Measurements from ENCODE around the gene USP48.
A peak's percentile ranks its signal among the peaks of the same experiment; 100 is the strongest.
"Not testable (repeated sequence)": the region's sequence is repeated elsewhere in the genome, so short reads cannot be mapped to it uniquely, and the experiment has no call there.

USP48 gene, protein sequence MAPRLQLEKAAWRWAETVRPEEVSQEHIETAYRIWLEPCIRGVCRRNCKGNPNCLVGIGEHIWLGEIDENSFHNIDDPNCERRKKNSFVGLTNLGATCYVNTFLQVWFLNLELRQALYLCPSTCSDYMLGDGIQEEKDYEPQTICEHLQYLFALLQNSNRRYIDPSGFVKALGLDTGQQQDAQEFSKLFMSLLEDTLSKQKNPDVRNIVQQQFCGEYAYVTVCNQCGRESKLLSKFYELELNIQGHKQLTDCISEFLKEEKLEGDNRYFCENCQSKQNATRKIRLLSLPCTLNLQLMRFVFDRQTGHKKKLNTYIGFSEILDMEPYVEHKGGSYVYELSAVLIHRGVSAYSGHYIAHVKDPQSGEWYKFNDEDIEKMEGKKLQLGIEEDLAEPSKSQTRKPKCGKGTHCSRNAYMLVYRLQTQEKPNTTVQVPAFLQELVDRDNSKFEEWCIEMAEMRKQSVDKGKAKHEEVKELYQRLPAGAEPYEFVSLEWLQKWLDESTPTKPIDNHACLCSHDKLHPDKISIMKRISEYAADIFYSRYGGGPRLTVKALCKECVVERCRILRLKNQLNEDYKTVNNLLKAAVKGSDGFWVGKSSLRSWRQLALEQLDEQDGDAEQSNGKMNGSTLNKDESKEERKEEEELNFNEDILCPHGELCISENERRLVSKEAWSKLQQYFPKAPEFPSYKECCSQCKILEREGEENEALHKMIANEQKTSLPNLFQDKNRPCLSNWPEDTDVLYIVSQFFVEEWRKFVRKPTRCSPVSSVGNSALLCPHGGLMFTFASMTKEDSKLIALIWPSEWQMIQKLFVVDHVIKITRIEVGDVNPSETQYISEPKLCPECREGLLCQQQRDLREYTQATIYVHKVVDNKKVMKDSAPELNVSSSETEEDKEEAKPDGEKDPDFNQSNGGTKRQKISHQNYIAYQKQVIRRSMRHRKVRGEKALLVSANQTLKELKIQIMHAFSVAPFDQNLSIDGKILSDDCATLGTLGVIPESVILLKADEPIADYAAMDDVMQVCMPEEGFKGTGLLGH

DNA sequence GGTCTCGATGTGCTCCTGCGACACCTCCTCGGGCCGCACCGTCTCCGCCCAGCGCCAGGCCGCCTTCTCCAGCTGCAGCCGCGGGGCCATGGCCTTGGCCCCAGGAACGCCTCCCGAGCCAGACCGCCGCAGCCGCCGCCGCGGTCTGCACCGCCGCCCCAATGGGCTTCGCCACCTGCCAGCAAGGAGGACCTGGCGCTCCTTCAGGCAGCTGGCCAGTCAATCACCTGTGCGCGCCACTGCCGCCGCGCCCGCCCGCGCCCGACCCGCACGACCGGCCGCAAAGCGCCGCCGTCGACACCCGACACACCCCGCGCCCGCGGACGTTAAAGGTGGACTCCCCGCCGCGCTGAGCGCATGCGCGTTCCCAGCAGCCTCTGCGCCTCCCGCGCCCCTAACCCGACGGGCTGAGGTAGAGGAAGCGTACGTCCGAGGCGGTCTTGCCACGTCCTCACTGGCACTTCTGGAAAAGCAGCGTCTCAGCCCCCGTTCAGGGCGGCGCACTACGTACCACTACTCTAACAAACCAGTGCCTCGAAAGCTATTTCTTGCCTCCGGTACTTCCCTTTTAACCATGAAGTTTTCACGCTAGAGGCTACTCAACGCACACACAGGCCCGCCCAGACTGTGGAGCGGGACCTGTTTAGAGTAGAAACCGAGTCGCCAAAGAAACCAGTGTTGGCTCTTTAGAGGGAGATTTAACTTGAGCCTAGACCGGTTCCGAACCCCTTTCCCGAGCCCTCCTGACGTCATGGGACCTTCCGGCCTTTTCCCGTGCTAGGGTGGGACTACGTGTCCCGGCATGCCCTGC, at the start of gene USP48:
Gene USP48 (minus strand): TSS at position 282 of the 811 bp plus-strand sequence. CDS start 192 bp downstream, at position 90.
- peak; percentile 97 for DNase-seq (ENCODE audit: low read depth in 2 of 2)

DNA sequence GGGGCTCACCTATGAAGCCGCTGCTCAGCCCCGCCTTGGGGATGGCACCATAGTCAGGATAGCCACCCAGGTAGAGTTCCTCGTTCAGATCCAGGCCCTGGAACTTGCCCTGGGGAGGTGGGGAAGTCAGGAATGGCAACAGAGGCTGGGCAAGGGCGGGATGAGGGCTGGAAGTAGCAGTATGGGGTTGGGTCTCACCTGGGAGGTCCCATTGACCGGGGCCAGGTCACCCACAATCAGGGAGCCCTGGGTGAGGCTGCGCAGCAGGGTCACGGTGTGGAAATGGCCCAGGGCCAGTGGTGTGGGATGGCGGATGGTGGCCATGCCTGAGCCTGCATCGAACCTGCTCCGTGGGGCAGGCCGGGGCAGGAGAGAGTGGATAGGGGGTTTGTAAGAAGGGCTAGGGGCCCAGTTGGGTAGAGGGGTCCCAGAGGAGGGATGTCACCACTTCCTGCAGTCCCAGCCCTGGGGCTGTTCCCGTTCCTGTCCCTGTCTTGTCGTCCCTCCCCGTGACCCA, 48.6 kb upstream of the USP48 start:
- DNase-seq (ENCODE audit: low read depth in 2 of 2), result no peak

DNA sequence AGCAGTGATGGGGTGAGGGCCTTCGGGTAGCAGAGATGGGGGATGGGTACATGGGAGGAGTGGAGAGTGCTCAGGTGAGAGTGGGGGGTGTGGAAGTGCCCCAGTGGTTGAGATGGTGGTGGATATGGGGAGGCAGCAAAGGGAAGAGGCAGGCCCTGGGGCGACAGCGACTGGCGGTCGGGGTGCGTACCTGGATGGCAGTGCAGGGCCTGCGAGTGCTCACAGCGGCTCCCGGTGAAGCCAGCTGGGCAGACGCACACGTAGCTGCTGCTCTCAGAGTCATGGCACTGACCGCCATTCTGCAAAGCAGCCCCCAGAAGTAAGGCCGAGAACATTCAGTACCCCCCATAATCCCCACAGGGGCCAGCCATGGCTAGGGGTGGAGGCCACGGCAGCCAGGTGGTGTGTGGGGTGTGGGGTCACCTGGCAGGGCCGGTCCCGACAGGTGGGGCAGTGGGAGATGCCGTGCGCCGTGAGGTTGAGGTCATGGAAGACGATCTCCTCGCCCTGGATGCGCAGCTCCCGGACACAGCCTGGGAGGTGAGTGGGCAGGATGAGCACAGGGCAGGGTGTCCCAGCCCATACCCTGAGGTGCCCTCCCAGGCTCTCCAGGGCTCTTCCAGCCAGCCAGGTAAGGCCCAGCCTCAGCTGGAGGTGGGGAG, 48.0 kb upstream of the USP48 start:
- no peak for DNase-seq (ENCODE audit: low read depth in 2 of 2)

DNA sequence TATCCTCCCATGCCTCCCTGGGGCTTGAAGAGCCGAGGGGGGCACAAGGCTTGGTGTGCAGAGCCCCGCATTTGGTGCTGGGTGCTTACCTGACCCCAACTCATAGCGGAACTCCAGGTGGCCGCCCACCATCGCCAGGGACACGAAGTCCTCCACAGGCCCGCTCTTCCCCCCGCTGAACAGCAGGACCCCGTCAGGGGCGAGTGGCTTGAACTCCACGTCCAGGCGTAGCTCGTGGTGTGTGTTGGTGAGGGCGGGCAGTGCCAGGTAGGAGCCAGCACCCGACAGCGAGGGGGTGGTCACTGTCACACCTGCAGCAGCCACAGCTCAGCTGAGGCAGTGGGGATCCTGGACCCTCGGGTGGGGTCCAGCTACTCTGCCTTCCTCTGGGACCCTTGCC, 46.3 kb upstream of the USP48 start:
- DNase-seq (ENCODE audit: low read depth in 2 of 2), result no peak

DNA sequence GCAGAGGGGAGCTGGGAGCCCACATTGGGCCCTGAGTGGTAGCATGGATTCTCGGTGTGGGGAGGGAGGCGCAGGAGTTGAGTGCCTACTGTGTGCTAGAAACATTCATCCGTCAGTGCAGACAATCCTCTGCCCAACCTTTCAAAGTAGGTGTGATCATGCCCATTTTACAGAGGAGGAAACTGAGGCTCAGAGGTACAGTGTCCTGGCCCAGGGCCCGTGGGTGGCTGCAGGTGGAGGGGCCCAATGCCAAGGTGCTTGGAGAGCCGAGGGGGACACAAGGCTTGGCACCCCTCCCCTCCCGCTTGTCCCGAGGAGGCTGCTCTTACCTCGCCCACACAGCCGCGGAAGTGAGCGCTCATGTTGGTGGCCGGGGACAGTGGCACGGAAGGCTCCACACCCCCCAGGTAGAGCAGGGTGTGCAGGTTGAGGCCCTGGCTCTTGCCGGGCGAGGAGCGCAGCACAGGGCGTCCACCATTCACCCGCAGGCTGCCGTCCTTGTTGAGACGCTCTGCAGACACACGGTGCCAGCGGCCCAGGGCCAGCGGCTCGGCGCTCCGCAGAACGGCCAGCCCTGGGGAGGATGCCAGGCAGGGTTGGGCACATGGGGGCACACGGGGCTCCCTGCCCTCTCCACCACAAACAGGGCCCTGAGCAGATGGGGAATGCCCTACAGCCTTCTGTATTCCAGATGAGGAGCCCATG, 45.7 kb upstream of the USP48 start:
- no peak for DNase-seq (ENCODE audit: low read depth in 2 of 2)

DNA sequence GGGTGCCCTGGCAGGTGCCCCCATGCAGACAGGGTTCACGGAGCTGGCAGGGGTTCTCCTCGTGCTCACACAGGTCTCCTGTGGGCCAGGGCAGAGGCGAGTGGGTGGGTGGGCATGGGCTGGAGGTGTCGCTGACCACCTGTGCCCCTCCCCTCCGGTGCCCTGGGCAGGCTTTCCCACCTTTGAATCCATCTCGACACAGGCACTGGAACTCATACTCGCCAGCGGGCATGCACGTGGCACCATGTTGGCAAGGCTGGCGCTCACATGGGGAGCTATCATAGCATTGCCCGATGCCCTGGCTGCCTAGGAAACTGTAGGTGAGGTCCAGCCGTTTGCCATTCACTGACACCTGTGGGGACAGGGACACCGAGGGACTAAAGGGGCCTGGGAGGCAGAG, 45.1 kb upstream of the USP48 start:
- no peak for DNase-seq (ENCODE audit: low read depth in 2 of 2)

DNA sequence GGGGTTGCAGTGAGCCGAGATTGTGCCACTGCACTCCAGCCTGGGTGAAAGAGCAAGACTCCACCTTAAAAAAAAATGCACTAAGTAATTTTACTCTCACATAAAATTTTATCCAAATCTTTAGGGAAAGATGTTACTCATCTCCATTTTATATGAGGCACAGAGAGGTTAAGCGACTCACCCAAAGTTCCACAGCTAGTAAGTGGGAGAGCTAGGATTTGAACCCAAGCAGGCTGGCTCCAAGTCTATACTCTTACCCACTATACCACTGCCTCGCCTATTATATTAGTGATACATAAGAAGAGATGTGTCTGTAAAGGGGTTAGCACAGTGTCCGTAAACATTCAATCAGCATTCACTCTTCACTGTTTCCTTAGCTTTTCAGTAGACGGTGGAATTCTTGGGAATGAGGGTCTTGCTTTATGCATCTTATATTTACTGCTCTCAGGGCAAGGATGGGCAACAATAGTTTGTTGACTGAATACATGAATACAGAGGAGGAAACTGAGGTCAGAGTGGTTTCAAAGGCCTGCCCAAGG, 44.3 kb upstream of the USP48 start:
- DNase-seq (ENCODE audit: low read depth in 2 of 2), result no peak

DNA sequence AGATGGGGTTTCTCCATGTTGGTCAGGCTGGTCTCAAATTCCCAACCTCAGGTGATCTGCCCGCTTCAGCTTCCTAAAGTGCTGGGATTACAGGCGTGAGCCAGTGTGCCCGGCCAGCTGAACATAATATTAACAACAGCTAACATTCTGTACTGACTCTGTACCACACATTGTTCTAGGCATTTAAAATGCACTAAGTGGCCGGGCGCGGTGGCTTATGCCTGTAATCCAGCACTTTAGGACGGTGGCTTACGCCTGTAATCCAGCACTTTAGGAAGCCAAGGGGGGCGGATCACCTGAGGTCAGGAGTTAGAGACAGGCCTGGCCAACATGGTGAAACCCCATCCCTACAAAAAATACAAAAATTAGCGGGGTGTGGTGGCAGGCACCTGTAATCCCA, 43.7 kb upstream of the USP48 start:
- not testable (repeated sequence) for DNase-seq (ENCODE audit: low read depth in 2 of 2)

DNA sequence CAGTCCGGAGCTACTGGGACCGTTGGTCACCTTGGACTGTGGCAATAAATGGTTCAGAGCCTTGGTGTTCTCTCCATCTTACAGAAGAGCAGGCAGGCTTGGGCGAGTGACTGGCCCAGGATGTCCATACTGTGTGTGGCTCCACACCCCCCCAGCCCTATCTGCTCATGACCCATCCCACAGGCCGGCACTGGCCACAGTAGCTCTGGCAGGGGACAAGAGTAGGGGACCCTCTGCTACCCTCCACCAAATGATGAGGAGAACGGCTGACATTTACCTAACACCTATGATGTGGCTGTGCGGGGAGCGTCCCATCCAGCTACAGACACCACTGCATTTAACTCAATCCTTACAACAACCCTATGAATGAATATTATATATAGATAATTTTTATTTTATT, 42.4 kb upstream of the USP48 start:
- DNase-seq (ENCODE audit: low read depth in 2 of 2), result no peak

DNA sequence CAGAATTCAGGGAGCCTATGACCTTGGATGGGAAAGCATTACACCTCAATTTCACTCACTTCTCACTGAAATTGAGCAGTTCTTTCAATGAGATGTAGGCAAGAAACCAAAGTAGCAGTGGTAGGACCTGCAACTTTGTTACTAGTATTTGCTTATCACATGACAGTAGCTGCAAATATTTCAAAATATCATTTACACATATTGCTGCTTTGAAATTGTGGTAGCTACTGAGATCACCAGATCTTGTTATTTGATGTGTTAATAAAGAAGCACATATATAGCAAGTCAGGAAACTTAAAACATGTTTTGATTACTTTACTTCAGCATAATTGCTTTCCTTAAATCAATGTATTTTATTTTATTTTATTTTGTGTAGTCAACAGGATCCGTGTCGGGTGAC, 42.0 kb upstream of the USP48 start:
- DNase-seq (ENCODE audit: low read depth in 2 of 2), result no peak

DNA sequence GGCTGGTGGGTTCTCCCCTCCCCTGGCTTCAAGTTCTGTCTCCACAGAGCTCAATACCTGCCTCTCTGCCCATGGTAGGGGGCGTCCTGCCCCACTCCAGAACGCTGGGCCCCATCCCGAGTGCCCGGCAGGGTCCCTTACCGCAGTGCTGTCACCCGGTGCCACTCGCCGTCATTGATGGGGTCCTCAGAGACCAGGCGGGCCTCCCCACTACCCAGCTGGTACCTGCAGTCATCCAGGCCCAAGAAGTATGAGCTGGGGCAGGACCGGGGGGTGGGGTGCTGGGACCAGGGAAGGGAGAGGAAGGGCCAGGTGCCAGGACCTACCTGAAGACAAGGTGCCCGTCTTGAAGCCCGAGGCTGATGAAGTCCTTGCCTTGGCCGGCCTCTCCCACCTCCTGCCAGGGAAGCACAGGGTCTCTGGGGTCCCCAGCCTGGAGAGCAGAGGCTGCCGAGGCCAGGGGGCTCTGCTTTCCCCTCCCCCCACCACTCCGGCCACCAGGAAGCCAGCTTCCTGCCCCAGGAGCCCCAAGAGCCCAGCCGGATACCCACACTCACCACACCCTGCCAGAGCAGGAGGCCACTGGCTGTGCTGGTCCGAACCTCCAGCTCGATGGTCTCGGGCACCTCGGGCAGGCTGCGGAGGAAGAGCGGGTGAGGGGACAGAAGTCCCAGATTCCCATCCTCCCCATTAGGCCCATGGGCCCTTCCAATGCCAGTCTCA, 41.2 kb upstream of the USP48 start:
- no peak for DNase-seq (ENCODE audit: low read depth in 2 of 2)

DNA sequence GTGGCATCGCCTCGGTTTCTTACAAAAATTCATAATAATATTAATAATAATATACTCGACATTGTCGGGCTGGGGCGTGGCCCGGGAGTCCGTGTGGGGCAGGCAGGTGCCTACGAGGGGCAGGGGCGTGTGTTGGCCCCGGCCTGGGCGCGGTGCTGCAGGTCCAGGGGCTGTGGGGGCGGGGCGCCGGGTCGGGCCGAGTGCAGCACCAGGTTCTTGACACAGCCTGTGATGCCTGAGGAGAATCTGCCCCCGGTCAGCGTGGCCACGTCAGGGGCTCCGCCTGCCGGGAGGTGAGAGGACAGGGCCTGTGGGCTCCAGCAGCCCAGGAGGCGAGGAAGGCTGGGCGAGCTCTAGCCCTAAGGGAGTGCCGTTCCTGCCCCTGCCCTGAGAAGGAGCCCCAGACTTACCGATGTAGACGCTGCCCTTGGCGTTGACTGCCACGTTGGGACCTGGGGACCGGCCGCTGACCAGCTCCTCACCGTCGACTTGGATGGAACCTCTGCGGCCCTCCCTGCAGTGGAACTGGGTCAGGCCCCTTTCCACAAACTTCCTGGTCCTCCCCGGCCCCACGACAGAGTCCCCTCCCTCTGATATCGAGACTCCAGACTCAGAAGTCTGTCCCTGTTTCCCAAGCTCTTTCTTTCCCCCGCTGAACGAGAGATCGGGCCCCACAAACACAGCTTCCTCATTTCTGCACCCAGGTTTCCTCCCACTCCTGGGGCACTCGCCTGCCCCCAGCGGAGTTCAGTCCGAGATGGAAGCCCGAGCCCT, 40.4 kb upstream of the USP48 start:
- DNase-seq (ENCODE audit: low read depth in 2 of 2), result no peak

DNA sequence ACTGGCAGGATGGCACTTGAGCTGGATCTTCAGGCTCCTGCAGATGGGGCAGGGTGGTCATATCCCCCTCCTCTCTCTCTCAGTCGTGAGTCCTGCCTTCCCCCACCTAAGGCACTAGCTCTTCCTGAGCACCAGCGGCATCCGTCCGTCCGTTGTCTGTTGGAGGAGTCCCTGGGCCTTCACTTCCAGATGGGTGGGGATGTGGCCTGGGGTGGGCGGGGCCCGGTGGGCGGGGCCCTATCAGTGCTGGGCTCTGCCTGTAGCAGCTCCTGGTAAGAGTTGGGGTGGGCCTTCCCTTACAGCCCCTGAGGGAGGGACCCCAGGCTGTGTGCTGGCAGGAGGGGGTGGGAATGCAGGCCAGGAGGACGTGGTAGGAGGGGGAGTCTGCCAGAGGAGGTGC, 39.4 kb upstream of the USP48 start:
- DNase-seq (ENCODE audit: low read depth in 2 of 2), result no peak

DNA sequence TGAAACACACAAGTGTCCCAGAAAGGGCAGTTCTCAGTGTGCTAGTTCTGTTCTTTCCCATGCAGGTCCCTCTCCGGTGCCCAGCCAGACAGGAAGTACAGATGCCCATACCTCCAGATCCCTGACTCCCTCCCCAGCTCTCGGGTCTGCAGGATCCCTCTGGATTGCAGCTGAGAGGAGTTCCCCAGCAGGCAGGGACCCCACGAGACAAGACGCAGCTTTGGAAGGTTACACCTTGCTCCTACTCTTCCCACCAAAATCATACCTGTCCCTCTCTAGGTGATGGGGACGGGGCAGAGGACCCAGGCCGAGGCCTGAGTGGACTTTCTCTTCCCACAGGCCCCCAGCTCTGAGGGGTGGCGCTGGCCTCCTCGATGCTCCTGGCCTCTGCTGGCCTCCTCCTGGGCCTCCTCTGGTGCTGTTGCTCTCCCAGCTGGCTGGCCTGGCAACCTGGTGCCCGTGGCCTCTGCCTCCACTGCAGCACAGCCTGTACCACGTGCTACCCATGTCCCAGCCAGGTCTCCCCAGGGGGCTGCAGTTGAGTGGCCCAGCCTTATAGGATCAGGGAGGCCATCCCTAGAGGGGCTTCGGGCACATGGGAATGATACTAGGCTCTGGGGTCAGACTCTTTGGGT, 38.6 kb upstream of the USP48 start:
- no peak for DNase-seq (ENCODE audit: low read depth in 2 of 2)

DNA sequence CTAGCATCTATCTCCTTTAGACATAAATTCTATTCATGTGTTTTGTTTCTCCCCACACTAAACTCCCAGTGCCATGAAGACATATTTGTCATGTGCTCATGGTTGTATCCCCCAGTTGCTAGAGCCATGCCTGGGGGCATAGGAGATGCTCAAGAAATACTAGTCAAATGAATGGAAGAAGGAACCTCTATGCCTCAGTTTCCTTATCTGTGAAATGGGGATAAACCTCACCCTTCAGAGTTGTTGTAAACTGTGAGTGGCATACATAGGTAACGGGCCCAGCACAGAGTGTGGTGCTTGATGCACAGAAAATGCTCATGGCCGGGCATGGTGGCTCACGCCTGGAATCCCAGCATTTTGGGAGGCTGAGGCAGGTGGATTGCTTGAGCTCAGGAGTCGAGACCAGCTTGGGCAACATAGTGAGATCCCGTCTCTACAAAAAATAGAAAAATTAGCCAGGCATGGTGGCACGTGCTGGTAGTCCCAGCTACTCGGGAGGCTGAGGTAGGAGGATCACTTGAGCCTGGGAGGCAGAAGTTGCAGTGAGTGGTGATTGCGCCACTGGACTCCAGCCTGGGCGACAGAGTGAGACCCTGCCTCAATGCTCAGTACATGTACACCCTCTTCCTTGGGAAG, 37.8 kb upstream of the USP48 start:
- no peak for DNase-seq (ENCODE audit: low read depth in 2 of 2)

DNA sequence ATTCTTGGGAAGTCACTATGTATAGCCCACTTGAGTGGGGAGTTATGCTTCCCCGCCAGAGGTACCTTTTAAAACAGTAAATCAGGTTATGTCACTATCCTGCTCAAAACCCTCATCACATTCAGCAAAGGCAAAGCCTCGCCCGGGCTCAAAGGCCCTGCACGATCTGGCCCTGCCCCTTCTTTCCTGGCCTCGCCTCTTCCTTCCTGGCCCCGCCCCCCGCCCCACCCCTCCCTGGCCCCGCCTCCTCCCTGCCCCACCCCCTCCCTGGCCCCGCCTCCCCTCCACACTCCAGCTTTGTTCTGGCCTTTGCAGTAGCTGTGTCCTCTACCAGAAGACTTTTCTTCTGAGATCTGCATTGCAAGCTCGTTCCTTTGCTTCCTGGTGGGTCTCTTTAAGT, 35.7 kb upstream of the USP48 start:
- DNase-seq (ENCODE audit: low read depth in 2 of 2), result peak; percentile 19 to 26

DNA sequence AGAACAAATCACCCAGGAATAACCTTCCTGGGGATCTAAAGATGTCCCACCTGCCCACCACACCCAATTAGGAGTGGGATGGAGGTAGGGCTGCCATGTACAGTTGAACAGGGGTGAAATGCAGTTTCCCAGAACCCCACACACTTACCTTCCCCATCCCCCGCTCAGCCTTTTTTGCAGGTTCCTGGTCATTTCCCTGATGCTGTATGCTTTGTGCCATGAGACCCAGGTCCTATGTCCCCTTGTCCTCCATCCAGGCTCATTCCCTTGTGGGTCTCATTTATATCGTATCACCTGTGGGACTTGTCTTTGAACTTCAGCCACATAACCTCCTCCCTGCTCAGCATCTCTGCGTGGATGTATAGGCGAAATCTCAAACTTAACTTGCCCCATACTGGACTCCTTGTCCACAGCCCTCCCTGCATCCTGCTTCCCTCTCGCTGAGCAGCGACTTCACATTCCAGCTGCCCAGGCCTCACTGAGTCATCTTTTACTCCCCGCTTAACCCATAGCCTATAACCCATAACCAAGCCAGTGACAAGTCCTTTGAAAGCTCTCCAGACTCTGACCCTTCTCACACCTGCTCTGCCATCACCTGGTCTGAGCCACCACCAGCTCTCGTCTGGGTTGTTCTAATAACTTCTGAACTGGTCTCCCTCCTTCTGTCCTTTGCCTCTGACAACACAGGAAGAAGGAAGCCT, 33.8 kb upstream of the USP48 start:
- no peak for DNase-seq (ENCODE audit: low read depth in 2 of 2)
